H9 (cell line): Measurements from ENCODE around the gene RPL15. TPM values are rescaled to one million over a fixed set of nuclear protein-coding genes. Genes with fewer than 3 reads are reported as not detected.

Experiments
- DNase-seq: peaks from one replicate; pipeline ENCODE4 v3.0.0-alpha.2; 2017
- H2AFZ ChIP-seq: one replicate; pipeline ENCODE4 v1.6.1; 2013; ENCODE audit warnings: mild to moderate bottlenecking, low read length, control low read depth, moderate library complexity
- H2AK5ac ChIP-seq: 2 replicates; pipeline ENCODE4 v1.6.1; 2013; ENCODE audit warnings: low read length, control low read depth, mixed read lengths; ENCODE audit not compliant: insufficient read length
- H2BK120ac ChIP-seq: one replicate; pipeline ENCODE4 v1.6.1; 2013; ENCODE audit warnings: low read depth, mild to moderate bottlenecking, low read length, control low read depth, inconsistent platforms; ENCODE audit not compliant: poor library complexity, severe bottlenecking
- H2BK12ac ChIP-seq: 2 replicates; pipeline ENCODE4 v1.6.1; 2013; ENCODE audit warnings: low read length, control low read depth, mixed read lengths, low read depth; ENCODE audit not compliant: insufficient read length
- H2BK15ac ChIP-seq: 2 replicates; pipeline ENCODE4 v1.6.1; 2013; ENCODE audit warnings: low read depth, low read length, control low read depth
- H2BK20ac ChIP-seq: one replicate; pipeline ENCODE4 v1.6.1; 2013; ENCODE audit warnings: low read depth, mild to moderate bottlenecking, low read length, control low read depth, inconsistent platforms; ENCODE audit not compliant: poor library complexity, severe bottlenecking
- H2BK5ac ChIP-seq: 2 replicates; pipeline ENCODE4 v1.6.1; 2013; ENCODE audit warnings: low read length, control low read depth, mixed read lengths; ENCODE audit not compliant: insufficient read length
- H3K14ac ChIP-seq: 2 replicates; pipeline ENCODE4 v1.6.1; 2013; ENCODE audit warnings: low read length, control low read depth; ENCODE audit not compliant: insufficient read depth
- H3K18ac ChIP-seq: 2 replicates; pipeline ENCODE4 v1.6.1; 2013; ENCODE audit warnings: low read depth, mild to moderate bottlenecking, mixed read lengths, low read length, control low read depth; ENCODE audit not compliant: insufficient read length
- H3K23ac ChIP-seq: 2 replicates; pipeline ENCODE4 v1.6.1; 2013; ENCODE audit warnings: low read length, control low read depth, mixed read lengths, low read depth; ENCODE audit not compliant: insufficient read length
- H3K23me2 ChIP-seq: 2 replicates; pipeline ENCODE4 v1.6.1; 2013; ENCODE audit warnings: low read depth, mild to moderate bottlenecking, mixed read lengths, low read length, control low read depth; ENCODE audit not compliant: insufficient read length, poor library complexity, severe bottlenecking
- H3K27ac ChIP-seq: 2 replicates; pipeline ENCODE4 v1.5.1; 2013; ENCODE audit warnings: low read length, control low read depth, mixed read lengths, low read depth; ENCODE audit not compliant: insufficient read length
- H3K27me3 ChIP-seq: 2 replicates; pipeline ENCODE4 v1.6.1; 2013; ENCODE audit warnings: low read length, control low read depth, inconsistent platforms; ENCODE audit not compliant: insufficient read depth
- H3K4ac ChIP-seq: 2 replicates; pipeline ENCODE4 v1.6.1; 2013; ENCODE audit warnings: low read depth, mild to moderate bottlenecking, control low read depth, inconsistent platforms, low read length, moderate library complexity
- H3K4me1 ChIP-seq: 2 replicates; pipeline ENCODE4 v1.6.1; 2013; ENCODE audit warnings: low read length, control low read depth, inconsistent platforms; ENCODE audit not compliant: insufficient read depth
- H3K4me2 ChIP-seq: 2 replicates; pipeline ENCODE4 v1.6.1; 2013; ENCODE audit warnings: low read length, control low read depth, mixed read lengths; ENCODE audit not compliant: insufficient read length, insufficient read depth
- H3K56ac ChIP-seq: 2 replicates; pipeline ENCODE4 v1.6.1; 2013; ENCODE audit warnings: low read depth, mild to moderate bottlenecking, mixed read lengths, low read length, control low read depth; ENCODE audit not compliant: insufficient read length
- H3K79me1 ChIP-seq: 2 replicates; pipeline ENCODE4 v1.6.1; 2013; ENCODE audit warnings: low read depth, mild to moderate bottlenecking, moderate library complexity, low read length, control low read depth, inconsistent platforms; ENCODE audit not compliant: insufficient read depth, poor library complexity, severe bottlenecking
- H3K79me2 ChIP-seq: 2 replicates; pipeline ENCODE4 v1.6.1; 2013; ENCODE audit warnings: low read length, control low read depth, inconsistent platforms; ENCODE audit not compliant: insufficient read depth
- H3K9ac ChIP-seq: 2 replicates; pipeline ENCODE4 v1.6.1; 2013; ENCODE audit warnings: low read length, control low read depth, mixed read lengths; ENCODE audit not compliant: insufficient read length; ENCODE audit errors: extremely low read depth
- H3K9me3 ChIP-seq: one replicate; pipeline ENCODE4 v1.6.1; 2013; ENCODE audit warnings: low read depth, low read length, inconsistent platforms; ENCODE audit not compliant: control insufficient read depth
- H3T11ph ChIP-seq: one replicate; pipeline ENCODE4 v1.6.1; 2013; ENCODE audit warnings: mild to moderate bottlenecking, low read length, control low read depth, inconsistent platforms
- H4K20me1 ChIP-seq: one replicate; pipeline ENCODE4 v1.6.1; 2013; ENCODE audit not compliant: control insufficient read depth, insufficient read length, insufficient read depth
- H4K5ac ChIP-seq: 2 replicates; pipeline ENCODE4 v1.6.1; 2013; ENCODE audit warnings: low read depth, mild to moderate bottlenecking, mixed read lengths, low read length, control low read depth; ENCODE audit not compliant: insufficient read length
- H4K8ac ChIP-seq: replicated peaks from 2 replicates; pipeline ENCODE4 v1.6.1; 2013; ENCODE audit warnings: low read length, control low read depth, mixed read lengths, low read depth; ENCODE audit not compliant: insufficient read length
- H4K91ac ChIP-seq: 2 replicates; pipeline ENCODE4 v1.6.1; 2013; ENCODE audit warnings: low read depth, mild to moderate bottlenecking, moderate library complexity, mixed read lengths, low read length, control low read depth; ENCODE audit not compliant: insufficient read length
- H3K27ac Mint-ChIP-seq, 3 experiments: 2 replicates in 2 of 3; 3 replicates in 1 of 3; pipeline ENCODE4 v1.8.0; 2020 to 2021; ENCODE audit warnings: mixed read lengths in 3 of 3, mild to moderate bottlenecking in 1 of 3, moderate library complexity in 1 of 3
- H3K27me3 Mint-ChIP-seq: 2 replicates; pipeline ENCODE4 v1.8.0; 2021; ENCODE audit warnings: low read depth, mild to moderate bottlenecking, moderate library complexity, mixed read lengths
- H3K36me3 Mint-ChIP-seq, 3 experiments: 2 replicates in 2 of 3; 3 replicates in 1 of 3; pipeline ENCODE4 v1.8.0; 2020 to 2021; ENCODE audit warnings: low read depth in 3 of 3, mixed read lengths in 3 of 3; ENCODE audit not compliant: insufficient read depth in 1 of 3
- H3K4me1 Mint-ChIP-seq, 2 experiments: 2 replicates each; pipeline ENCODE4 v1.8.0; 2020; ENCODE audit warnings: mixed read lengths in 2 of 2
- H3K4me3 Mint-ChIP-seq, 2 experiments: 2 replicates in 1 of 2; 3 replicates in 1 of 2; pipeline ENCODE4 v1.8.0; 2020 to 2021; ENCODE audit warnings: mild to moderate bottlenecking in 2 of 2, mixed read lengths in 2 of 2, moderate library complexity in 1 of 2
- H3K9me3 Mint-ChIP-seq, 2 experiments: 2 replicates in 1 of 2; 3 replicates in 1 of 2; pipeline ENCODE4 v1.8.0; 2020; ENCODE audit warnings: mild to moderate bottlenecking in 2 of 2, mixed read lengths in 2 of 2, moderate library complexity in 1 of 2
- CTCF ChIP-seq: fragments of 200-600 bp; sonication (generic); conservative IDR thresholded peaks from 3 replicates; pipeline ENCODE4 v1.8.0; 2021; ENCODE audit warnings: antibody characterized with exemption, mild to moderate bottlenecking
- WGBS: extraction: QIAGEN DNeasy Blood & Tissue Kit; methylation state at CpG from one replicate; pipeline ENCODE4 v1.1.7; 2013; ENCODE audit warnings: missing lambda C conversion rate, low lambda C conversion rate, mixed read lengths; ENCODE audit not compliant: insufficient read length; ENCODE audit errors: extremely low coverage; 5-methylcytosine and 5-hydroxymethylcytosine counted together
- total RNA-seq: library from RNA; stranded (reverse); gene quantifications from 2 replicates; pipeline ENCODE4 v1.2.1, GENCODE V29; 2021

Gene RPL15
- total RNA-seq, 1 experiment from 2014 or later = 2,794 TPM

GRCh38 chr3:23937296-23937695 is 20.4 kb downstream of the RPL15 start:
- no peak overlapping the region for H2BK120ac ChIP-seq
- peaks cover 8% of the 10 kb centered on the region for H3K27me3 Mint-ChIP-seq
- no peaks in the 10 kb centered on the region for H3K79me2 ChIP-seq
- H2AFZ ChIP-seq = no peak overlapping the region
- H4K8ac ChIP-seq = no peak overlapping the region
- no peak overlapping the region for H3T11ph ChIP-seq
- no peaks in the 10 kb centered on the region for H3K23me2 ChIP-seq
- no peak for DNase-seq
- H3K27ac ChIP-seq = no peak overlapping the region
- peaks cover 3 to 4% of the 10 kb centered on the region in 2 experiments; a peak in 1 of 4 replicates for H3K4me1 Mint-ChIP-seq
- H3K14ac ChIP-seq = no peak overlapping the region
- no peak overlapping the region for H4K91ac ChIP-seq
- H4K20me1 ChIP-seq = no peaks in the 10 kb centered on the region
- H3K27ac Mint-ChIP-seq = no peak overlapping the region
- H3K4me2 ChIP-seq = no peak overlapping the region
- H3K9me3 Mint-ChIP-seq = no peaks in the 10 kb centered on the region
- no peaks in the 10 kb centered on the region for H3K27me3 ChIP-seq
- H3K23ac ChIP-seq = no peak overlapping the region
- H3K36me3 Mint-ChIP-seq = no peaks in the 10 kb centered on the region
- H3K79me1 ChIP-seq = no peaks in the 10 kb centered on the region
- no peak overlapping the region for H2BK5ac ChIP-seq
- H2BK12ac ChIP-seq = no peak overlapping the region
- no peaks in the 10 kb centered on the region for H3K9me3 ChIP-seq
- H3K4ac ChIP-seq = no peak overlapping the region
- no CpG with 5 or more reads among the region's 1 CpG for WGBS
- H3K56ac ChIP-seq = no peak overlapping the region
- H3K18ac ChIP-seq = no peak overlapping the region
- no peak overlapping the region for H4K5ac ChIP-seq
- H2BK20ac ChIP-seq = no peak overlapping the region
- no peaks in the 10 kb centered on the region for H3K4me1 ChIP-seq
- TF ChIP-seq CTCF = no peak
- H3K9ac ChIP-seq = no peak overlapping the region
- H3K4me3 Mint-ChIP-seq = no peak overlapping the region
- H2BK15ac ChIP-seq = no peak overlapping the region
- no peak overlapping the region for H2AK5ac ChIP-seq
